ENCODE results near the gene CNFN.

CNFN gene, protein sequence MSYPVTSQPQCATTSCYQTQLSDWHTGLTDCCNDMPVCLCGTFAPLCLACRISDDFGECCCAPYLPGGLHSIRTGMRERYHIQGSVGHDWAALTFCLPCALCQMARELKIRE

DNA sequence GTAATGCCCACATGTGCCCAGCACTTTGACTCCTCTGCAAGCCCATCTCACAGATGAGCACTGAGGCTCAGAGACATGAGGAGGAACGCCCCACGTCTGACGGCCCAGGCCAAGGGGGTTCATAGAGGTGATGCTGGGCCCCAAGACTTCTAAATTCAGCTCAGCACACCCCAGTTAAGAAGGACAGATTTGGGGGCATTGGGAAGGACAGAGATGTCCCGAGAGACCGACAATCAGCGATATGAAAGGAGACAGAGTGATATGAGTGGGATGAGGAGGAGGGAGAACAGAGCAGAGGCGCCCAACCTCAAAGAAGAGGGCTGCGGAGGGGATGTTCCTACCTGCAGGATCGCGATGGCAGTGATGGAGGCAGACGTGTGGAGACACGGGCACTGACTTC, at the start of gene CNFN:
TSS of gene CNFN (minus strand) at position 399 of the 400 bp plus-strand sequence. CDS start 1,260 bp downstream, outside the sequence.
- in situ Hi-C loops (cut with MboI; ENCODE audit: low sequenced_read_pairs), result no loop called here

DNA sequence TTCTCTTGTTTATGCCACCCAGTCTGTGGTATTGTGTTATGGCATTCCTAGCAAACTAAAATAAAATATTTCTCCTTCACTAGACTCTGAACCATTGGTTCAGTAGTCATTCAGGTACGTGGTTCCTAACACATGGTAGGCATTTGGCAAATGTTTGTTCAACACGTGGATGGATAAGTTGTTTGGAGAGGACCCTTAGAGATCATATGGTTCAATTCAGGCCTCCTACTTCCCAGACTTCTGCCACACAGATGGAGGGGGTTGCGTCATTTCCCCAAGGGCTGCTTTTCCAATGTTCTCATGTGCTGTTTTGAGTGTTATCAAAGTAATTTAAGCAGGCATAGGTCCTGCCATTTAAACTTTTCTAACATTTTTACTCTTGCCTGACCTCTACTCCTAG, 45.9 kb upstream of the CNFN start:
- in situ Hi-C loops (cut with MboI; ENCODE audit: low sequenced_read_pairs), result loop anchor here (10.0 kb wide), 1 partner anchor 321 kb away; no protein-coding TSS in a partner anchor

DNA sequence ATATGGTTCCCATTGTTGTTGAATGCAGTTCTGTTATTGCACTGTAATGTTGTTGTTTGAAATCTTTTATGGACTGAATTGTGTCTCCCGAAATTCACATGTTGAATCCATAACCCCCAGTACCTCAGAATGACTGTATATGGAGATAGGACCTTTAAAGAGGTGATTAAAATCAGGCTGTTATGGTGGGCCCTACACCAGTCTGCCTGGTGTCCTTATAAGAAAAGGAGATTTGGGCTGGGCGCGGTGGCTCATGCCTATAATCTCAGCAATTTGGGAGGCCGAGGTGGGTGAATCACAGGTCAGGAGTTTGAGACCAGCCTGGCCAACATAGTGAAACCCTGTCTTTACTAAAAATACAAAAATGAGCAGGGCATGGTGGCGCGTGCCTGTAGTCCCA, 45.2 kb upstream of the CNFN start:
- in situ Hi-C loops (cut with MboI; ENCODE audit: low sequenced_read_pairs), result loop anchor here (10.0 kb wide), 1 partner anchor 321 kb away; no protein-coding TSS in a partner anchor

DNA sequence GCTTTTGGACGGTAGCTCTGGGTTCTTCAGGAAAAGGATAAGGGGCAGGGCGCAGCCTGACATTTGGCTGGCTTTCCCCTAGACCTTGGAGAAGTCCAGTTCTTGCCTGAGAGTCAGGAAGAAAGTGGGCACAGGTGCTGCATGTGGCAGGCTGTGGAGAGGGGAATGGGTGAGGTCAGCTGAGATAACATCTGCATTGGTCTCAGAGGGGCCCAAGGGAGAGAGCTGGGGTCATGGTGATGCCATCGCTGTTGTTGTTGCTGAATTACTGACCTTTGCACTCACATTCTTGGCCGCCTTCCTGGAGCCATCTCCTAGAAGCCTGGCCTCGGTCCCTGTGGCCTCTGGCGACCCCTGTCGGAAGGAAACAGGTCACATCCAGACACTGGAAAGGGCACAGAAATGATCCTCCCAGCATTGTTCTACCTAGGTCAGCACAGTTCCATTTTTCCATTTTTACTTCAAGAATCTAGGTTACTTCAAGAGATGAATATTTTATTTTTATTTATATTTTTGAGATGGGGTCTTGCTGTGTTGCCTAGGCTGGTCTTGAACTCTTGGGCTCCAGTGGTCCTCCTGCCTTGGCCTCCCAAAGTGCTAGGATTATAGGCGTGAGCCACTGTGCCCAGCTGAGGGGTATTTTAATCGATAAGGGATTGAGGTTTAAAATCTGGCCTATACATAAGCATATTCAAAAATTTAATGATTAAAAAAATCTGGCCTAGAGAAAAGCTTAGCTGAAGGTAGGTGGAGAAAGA, 43.6 kb upstream of the CNFN start:
- in situ Hi-C loops (cut with MboI; ENCODE audit: low sequenced_read_pairs), result loop anchor here (10.0 kb wide), 1 partner anchor 319 kb away; no protein-coding TSS in a partner anchor

DNA sequence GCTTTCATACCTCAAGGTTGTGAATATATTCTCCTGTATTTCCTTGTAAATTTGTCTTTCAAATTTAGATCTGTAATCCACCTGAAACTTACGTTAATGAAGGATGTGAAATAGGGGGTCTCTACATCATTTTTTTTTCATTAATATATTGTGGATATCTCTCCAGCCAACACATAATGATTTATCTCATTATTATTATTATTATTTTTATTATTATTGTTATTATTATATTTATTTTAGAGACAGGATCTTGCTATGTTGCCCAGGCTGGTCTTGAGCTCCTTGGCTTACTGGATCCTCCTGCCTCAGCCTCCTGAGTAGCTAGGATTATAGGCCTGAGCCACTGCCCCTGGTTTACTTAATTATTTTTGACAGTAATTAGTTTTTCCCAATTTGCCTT, 41.4 kb upstream of the CNFN start:
- in situ Hi-C loops (cut with MboI; ENCODE audit: low sequenced_read_pairs), result loop anchor here (10.0 kb wide), 1 partner anchor 317 kb away; no protein-coding TSS in a partner anchor

DNA sequence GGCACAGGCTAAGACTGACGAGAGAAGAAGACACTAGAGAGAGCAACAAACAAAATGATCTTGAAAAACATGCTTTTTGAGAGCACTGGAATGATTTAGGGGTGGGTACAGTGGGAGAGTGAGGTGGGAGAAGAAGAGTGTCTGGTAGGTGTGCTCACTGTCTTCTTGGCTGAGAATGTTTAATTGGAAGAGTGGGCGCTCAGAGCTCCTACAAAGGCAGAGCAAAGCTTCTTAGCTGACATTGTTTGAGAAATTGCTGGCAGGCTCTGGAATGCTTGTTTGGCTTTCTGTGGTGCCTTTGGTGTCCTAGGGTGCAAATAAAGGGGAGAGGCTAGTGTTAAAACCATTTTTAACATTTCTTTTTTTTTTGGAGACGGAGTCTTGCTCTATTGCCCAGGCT, 38.6 kb upstream of the CNFN start:
- in situ Hi-C loops (cut with MboI; ENCODE audit: low sequenced_read_pairs), result no loop called here

DNA sequence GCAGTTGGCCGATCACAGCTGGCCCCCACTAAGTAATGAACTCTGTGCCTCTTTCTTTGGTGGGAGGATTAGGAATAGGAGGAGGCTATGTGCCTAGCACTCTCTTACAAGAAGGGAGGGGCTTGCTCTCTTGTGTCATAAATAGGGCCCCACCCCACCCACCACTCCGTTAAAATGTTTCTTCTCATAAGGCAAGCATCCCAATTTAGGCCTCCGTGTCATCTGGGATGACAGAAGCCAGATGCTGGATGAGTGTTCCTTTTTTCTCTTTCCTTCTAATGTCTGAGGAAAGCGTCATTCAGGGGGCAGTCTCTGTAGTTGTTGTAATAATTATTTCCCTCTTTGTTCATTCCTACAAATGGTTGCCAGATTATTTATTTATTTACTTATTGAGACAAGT, 37.2 kb upstream of the CNFN start, which contains the start of gene LIPE:
TSS of gene LIPE (minus strand) at position 76 of the 400 bp plus-strand sequence. CDS start 239 bp downstream, outside the sequence.
- in situ Hi-C loops (cut with MboI; ENCODE audit: low sequenced_read_pairs), result no loop called here

DNA sequence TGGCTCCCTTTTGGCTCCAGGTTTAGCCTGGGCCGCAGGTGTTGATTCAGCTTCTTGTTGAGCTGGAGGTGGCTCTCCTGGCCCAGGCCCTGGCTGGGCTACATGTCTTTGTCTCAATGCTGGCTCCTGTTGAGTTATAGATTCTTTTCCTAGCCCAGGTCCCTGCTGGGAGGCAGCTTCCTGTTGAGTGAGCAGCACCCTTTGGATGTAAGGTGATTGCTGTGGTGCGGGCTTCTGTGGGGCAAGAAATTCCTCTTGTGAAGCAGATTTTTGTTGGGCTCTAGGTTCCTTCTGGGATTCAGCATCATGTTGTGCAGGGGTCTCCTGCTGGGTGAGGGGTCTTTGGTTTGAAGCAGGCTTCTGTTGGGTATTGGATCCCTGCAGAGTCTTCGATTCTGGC, 36.5 kb upstream of the CNFN start:
- in situ Hi-C loops (cut with MboI; ENCODE audit: low sequenced_read_pairs), result no loop called here

DNA sequence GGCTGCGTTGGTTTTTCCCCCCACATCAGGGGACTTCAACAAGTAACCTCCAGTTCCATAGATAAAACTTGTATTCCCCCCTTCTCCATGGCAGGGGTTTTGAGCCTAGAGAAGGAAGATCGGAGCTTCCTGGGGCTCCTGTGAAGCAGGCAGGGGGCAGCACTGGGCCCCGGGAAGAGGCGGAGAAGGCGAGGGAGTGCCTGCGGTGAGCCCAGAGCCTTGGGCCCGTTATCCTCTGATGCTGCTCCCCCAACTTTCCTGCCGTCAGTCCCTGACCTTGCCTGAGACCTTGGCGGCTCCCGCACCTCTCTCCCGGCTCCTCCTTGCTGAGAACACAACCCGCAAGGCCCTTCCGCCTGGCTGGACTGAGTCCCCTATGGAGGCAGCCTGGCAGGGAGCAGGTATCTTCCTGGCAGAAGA, 34.6 kb upstream of the CNFN start:
- in situ Hi-C loops (cut with MboI; ENCODE audit: low sequenced_read_pairs), result no loop called here

DNA sequence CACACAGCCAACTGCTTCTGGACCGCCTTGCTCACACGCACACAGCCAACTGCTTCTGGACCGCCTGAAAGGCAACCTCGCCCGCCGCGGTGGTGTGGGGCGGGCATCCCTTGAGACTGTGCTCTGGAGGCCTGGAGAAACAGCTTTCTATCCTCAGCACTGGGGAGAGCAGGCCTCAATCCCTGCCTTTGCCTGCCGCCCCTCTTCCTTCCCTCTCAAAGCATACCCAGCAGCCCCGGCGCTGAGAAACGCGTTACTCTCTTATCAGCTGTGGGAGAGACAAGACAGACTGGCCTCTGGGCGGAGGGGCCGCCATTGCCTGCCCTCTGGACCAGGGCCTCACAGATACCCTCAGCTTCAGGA, 34.2 kb upstream of the CNFN start:
- in situ Hi-C loops (cut with MboI; ENCODE audit: low sequenced_read_pairs), result no loop called here

DNA sequence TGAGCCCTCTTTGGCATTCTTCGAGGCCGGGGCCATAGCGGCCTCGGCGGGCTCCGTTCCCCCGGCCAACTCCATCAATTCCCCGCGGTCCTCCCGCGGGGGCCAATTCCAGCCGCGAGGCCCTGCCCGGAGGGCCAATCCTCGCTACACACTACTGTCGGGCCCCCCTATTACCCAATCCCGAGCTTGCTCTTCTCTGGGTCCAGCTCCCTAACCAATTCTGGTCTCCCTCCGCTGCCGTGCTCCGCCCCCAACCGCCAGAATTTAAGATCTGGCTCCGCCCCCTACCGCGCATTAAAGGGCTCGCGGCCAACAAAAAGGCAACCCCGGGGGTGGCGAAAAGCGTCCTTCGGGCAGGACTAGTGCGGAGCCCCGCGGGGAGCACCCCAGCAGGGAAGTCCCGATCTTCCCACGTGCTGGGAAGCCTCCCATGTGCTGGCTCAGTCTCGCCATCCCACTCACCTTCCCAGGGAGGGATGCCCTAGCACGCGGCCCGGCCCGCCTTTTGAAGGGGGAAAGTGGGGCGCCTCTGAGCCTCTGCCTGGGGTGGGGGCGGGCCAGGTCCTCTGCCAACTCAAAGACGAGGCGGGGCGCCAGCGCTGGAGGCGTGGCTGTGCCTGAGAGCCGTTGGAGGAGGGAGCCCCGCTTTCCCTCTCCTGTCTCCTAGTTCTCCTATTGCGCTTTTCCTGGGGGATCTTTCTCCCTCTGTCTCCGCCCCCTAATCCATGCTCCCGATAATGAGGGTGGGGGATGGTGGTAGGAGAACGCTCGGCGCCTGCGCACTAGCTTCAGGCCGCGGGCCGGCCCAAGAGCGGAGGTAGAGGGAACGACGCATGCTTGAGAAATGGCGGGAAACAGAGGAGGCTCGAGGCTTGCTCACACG, 33.6 kb upstream of the CNFN start:
- in situ Hi-C loops (cut with MboI; ENCODE audit: low sequenced_read_pairs), result no loop called here

DNA sequence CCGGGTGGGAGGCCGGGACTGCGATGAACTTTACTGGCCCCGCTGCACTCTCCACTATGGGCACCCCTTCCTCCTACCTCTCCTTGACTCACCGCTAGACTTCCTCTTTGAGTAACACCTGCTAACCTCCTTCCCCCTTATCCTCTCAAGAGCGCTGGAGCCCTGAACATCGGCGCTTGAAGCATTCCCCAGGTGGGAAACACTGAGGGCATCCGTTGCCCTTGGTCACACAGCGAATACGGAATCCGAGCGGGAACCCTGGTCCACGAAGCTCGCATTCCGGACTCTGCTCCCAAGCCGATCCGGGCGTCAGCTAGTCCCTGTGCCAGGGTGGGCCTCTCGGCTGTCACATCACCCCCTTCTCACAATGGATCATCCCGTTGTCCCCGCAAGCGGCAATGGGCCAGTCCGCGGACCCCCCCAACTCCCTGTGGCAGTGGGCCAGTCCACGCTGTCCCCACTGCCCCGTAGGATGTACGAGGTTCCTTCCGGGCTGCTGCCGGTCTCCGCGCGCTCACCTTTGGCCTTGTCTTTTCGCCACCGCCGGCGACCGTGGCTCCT, 32.9 kb upstream of the CNFN start:
- in situ Hi-C loops (cut with MboI; ENCODE audit: low sequenced_read_pairs), result no loop called here

DNA sequence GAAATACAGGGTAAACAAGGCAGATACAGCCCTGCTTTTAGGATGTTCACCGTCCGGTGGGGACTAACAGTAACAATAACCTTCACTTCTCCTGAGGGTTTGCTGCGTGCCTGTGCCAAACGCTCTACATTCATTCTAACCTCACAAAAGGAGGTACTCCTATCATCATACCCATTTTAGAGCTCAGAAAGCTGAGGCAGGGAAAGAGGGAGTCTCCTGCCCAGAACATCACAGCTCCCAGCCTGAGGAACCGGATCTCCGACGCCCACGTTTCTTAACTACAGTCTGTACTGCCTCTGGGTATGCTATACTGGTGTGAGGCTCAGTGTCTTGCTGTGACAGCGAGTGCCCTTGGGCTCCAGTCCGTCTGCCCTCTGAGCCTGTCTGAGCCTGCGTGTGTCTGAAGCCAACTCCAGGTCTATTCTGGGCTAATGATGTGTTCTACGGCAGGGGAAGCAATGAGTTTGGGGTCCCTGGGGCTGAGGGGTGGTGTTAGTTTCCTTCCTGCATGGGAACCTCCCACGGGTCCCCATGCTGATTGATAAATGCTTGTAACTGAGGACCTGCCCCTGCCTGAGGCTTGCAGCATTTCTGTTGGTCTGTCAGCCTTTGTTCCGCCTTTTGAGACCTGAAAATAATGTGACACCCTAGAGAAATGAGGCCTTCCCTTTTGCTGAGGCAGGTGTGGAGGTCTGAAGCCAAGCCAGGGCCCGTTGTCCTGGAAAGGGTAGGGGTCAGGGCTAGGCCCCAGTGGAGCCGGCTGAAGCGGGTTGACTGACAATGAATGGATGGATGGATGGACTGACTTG, 32.2 kb upstream of the CNFN start:
- in situ Hi-C loops (cut with MboI; ENCODE audit: low sequenced_read_pairs), result no loop called here

DNA sequence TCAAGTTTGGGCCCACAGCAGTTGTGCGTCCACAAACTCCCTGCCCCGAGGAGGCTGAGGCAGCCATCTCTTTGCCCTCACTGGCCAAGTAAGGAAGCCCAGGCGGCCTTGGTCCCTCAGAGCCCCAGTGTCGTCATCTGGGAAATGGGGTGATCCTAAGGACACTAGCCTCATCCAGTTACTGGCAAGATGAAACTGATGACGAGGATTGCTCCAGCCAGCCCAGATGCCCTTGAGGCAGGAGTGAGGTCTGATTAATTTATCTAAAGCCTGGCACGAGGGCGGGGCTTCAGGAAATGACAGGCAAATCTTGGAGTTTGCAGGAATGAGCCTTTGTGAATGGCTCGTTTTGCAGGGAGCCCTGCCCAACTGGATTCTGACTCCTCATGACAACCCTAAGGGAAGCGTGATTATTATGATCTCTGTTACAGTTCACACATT, 31.5 kb upstream of the CNFN start:
- in situ Hi-C loops (cut with MboI; ENCODE audit: low sequenced_read_pairs), result no loop called here

DNA sequence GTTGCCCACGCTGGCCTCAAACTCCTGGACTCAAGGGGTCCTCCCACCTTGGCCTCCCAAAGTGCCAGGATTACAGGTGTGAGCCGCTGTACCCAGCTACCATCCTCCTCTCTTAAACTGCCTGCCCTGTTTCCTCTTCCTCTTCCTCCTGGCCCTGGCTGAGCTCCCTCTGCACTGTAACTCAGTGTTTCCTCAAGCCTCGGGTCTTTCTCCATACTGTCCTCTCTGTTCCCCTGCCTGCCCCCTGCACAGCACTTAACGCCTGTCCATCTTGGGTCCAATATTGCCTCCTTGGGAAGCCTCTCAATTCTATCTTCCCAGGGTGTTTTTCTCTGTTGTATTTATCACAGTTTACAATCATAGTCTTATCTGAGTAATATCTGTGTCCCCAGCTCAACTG, 31.0 kb upstream of the CNFN start:
- in situ Hi-C loops (cut with MboI; ENCODE audit: low sequenced_read_pairs), result no loop called here

DNA sequence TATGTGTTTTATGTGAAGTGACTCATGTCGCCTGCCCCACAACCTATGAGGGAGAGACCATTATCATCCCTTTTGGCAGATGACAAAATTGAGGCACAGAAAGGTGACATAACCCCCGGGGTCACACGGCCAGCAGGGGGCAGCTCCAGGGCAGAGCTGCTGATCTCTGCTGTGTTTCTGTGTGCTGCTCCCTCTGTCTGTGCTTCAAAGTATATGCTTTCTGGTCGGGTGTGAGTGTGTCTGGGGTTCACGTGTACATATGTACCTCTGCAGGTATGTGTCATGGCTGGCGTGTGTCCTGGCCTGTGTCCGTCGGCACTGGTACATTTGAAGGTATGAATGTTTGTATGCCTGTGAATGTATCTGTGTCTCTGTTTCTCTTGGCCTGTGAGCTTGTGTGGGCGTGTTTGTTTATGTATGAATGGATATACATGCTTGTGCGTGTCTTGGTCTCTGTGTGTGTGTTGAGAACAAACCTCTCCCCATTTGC, 30.0 kb upstream of the CNFN start:
- in situ Hi-C loops (cut with MboI; ENCODE audit: low sequenced_read_pairs), result no loop called here

DNA sequence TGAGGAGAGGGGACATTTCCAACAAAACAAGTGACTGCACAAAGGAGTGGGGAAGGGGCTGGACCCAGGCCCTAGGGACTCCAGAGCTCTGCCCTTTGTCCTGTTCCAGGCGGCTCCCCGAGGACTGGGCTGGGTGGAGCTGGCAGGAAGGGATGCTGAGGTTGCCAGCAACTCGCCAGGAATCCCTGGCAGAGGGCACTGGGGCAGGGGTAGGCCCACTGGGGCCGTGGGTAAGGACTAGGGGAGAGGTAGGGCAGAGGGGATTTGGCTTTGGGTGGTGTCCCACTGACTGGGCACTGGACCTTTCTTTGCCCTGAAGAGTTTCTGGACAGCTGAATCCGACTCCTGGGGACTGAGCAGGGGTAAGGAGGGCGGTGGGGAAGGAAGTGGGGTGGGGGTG, 29.2 kb upstream of the CNFN start:
- in situ Hi-C loops (cut with MboI; ENCODE audit: low sequenced_read_pairs), result no loop called here

DNA sequence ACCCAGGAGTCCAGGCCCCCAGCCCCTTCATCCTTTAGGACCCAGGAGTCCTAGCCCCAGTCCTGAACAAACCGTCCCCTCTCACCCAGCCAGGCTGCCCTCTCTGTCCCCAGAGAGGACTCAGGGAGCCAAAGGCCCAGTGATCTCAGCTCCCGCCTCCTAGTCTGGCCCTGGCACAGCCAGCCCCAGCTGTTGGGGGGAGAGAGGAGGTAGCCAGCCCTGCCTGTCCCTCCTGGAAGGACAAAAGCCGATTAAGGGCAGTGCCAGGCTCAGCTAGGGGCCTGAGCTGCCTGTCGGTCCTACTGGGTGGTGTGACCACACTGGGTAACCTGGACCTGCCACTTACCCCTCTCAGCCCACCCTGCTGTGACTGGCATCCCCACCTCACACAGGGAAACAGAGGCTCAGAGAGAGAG, 22.6 kb upstream of the CNFN start:
- in situ Hi-C loops (cut with MboI; ENCODE audit: low sequenced_read_pairs), result no loop called here

DNA sequence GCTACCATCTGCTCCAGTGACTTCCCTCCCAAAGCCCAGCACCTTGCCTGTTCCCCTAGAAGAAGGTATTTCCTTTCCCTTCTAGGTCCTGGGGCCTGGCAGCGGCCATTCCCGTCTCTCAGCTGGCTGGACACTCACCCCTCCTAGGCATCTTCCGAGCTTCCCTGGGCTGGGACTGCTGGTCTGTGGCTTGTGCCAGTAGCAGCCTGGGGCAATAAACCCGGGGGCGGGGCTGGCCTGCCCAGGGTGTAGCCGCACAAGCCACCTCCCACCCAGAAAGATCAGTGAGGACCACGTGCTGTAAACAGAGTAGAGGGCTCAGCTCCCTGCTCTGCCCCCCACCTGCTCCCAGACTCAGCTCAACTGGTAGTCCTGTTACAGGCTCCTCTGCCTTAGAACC, 22.1 kb upstream of the CNFN start:
- in situ Hi-C loops (cut with MboI; ENCODE audit: low sequenced_read_pairs), result no loop called here

DNA sequence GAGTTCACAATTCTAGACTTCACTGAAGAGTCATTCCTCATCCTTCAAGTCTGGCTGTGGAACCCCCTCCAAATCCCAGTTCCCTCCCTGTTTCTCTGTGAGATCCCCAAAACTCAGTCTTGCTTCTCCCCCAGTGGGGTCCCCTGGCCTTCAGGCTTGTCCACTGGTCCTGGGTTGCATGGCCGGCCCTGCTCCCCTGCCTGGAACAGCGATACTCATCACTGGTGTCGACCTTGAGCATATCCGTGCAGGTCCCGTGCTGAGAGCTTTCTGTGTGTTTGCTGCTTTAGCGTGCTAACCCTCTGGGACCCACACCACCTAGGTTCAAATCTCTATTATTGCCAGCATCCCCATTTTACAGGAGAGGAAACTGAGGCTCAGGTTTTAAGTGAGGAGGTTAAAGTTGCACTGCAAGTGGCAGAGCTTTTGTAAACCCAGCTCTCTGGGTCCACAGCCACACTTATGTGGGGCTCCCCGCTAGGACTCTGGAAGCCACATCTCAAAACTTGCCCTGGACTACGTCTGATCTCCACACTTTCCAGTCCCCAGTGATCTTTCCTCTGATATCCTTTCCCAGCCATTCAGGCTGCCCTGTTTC, 21.6 kb upstream of the CNFN start:
- in situ Hi-C loops (cut with MboI; ENCODE audit: low sequenced_read_pairs), result no loop called here
